ENCODE measurements around the gene ZBED3. TPM values are rescaled to one million over a fixed set of nuclear protein-coding genes. Genes with fewer than 3 reads are reported as not detected.
A peak's percentile ranks its signal among the peaks of the same experiment; 100 is the strongest.
"Not testable (repeated sequence)": the region's sequence is repeated elsewhere in the genome, so short reads cannot be mapped to it uniquely, and the experiment has no call there.

The ZBED3 gene
- total RNA-seq, 2 experiments from 2014 or later: 0.58 to 0.80 TPM

DNA sequence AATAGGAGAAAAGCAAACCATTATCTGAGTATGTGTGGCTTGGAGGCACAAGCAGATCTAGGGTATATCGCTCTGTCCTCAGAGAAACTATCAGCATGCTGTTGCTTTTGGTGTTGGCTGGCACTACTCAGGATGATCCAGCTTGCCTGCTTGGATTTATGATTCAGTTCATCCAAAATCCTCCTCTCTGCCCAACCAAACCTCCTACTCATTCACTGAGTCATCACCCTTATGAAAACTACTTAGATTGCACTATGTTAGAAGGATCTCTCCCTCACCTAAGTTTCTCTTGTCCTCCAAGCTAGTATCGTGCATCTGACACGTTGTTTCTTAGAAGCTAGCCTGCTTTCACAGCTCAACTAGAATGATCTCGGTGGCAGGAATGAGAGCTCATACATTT, 14.2 kb upstream of the ZBED3 start:
- peaks cover 4% of the 10 kb centered on the region for H3K4me1 Mint-ChIP-seq
- ATAC-seq (no peak), DNase-seq (no peak)
- H3K36me3 Mint-ChIP-seq: no peaks in the 10 kb centered on the region
- H3K27ac Mint-ChIP-seq: no peak overlapping the region
- no peak overlapping the region for H3K4me3 Mint-ChIP-seq
- no peaks in the 10 kb centered on the region for H3K9me3 Mint-ChIP-seq (ENCODE audit: low read depth)
- no peaks in the 10 kb centered on the region for H3K27me3 Mint-ChIP-seq
- CTCF ChIA-PET: no interaction called here

DNA sequence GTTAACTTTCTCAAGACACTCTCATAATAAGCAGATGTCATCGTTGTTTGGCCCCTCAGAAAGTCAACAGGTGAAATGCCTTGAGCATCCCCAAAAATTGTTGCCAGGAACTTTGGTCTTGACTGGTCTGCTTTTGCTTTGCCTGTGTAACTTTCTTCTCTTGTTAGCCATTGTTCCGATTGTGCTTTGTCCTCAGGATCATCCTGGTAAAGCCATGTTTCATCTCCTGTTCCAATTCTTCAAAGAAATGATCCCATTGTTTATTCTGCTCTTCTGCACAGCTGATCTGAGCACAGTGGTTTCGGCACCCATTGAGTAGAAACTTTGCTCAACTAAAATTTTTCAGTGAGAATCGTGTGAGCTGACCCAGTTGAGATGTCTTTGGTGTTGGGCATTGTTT, 8.1 kb upstream of the ZBED3 start:
- H3K4me3 Mint-ChIP-seq: no peak overlapping the region
- peaks cover 6% of the 10 kb centered on the region for H3K36me3 Mint-ChIP-seq
- peaks cover 5% of the 10 kb centered on the region for H3K27me3 Mint-ChIP-seq
- no peak overlapping the region for H3K27ac Mint-ChIP-seq
- DNase-seq (no peak), ATAC-seq (no peak)
- no peaks in the 10 kb centered on the region for H3K4me1 Mint-ChIP-seq
- H3K9me3 Mint-ChIP-seq (ENCODE audit: low read depth): peaks cover 2% of the 10 kb centered on the region
- CTCF ChIA-PET: interaction anchor here (0.9 kb wide), 1 partner anchor 18 kb away, joined by 3 read pairs; no protein-coding TSS in a partner anchor

GRCh38 chr5:77087484-77088261, 588 bp upstream of the ZBED3 start:
- DNase-seq (no peak), ATAC-seq (peak; percentile 31)
- CTCF ChIA-PET: interaction anchor here (2.2 kb wide), 1 partner anchor 10 kb away, joined by 20 read pairs; no protein-coding TSS in a partner anchor
- Mint-ChIP-seq H3K4me1 (peaks cover 12% of the 10 kb centered on the region), H3K36me3 (peaks cover 3% of the 10 kb centered on the region), H3K9me3 (ENCODE audit: low read depth) (no peaks in the 10 kb centered on the region), H3K27ac (peak overlapping the region; percentile 70), H3K4me3 (peak overlapping the region; percentile 82), H3K27me3 (peaks cover 22% of the 10 kb centered on the region)

DNA sequence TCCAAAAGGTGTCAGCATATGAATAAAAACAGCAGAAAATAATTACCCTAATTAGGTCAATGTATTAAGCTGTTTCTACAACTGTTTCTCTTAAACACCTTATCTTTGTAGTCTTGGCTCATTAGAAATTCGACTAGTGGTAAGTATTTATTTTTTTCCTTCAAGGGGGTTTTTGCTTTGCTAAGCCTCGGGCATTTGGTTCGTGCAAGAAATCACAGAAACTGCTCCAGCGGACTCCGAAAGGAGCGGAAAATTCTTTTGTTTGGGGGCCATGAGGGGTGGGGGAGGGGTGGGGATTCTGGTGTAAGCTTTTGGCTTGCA, 757 bp downstream of the ZBED3 start:
- peak overlapping the region; percentile 82 for H3K4me3 Mint-ChIP-seq
- DNase-seq: no peak
- no peak for ATAC-seq
- H3K4me1 Mint-ChIP-seq: peaks cover 12% of the 10 kb centered on the region
- peaks cover 22% of the 10 kb centered on the region for H3K27me3 Mint-ChIP-seq
- CTCF ChIA-PET: interaction anchor here (0.8 to 2.2 kb wide), 2 partner anchors 9 to 405 kb away, joined by 3 to 20 read pairs; no protein-coding TSS in a partner anchor
- peak overlapping the region; percentile 73 for H3K27ac Mint-ChIP-seq
- H3K36me3 Mint-ChIP-seq: peaks cover 5% of the 10 kb centered on the region
- H3K9me3 Mint-ChIP-seq (ENCODE audit: low read depth): peaks cover 2% of the 10 kb centered on the region

- CTCF ChIA-PET: no interaction called here
- peaks cover 12% of the 10 kb centered on the region for H3K4me1 Mint-ChIP-seq
- H3K27ac Mint-ChIP-seq: no peak overlapping the region
- peaks cover 2% of the 10 kb centered on the region for H3K9me3 Mint-ChIP-seq (ENCODE audit: low read depth)
- H3K36me3 Mint-ChIP-seq: peaks cover 6% of the 10 kb centered on the region
- ATAC-seq (no peak), DNase-seq (no peak)
- no peak overlapping the region for H3K4me3 Mint-ChIP-seq
- peaks cover 18% of the 10 kb centered on the region for H3K27me3 Mint-ChIP-seq
These were observed 4.0 kb downstream of the ZBED3 start for GRCh38 chr5:77083088-77083487.

DNA sequence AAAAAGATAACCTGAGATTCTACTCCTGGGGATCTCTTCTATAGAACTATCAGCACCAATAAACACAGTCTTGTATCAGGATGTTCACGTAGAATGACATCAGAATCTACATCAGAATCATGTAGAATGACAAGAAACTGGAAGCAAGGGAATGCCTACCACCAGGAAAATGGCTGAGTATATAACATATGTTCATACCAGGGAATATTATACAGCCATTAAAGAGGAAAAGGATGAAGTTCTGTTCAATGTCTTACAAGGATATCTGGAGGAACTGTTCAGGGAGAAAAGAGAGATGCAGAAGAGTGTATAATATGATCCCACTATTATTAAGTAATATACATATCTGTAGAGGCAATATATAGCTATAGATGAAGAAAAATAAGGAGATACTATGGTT, 4.8 kb downstream of the ZBED3 start:
- CTCF ChIA-PET: no interaction called here
- Mint-ChIP-seq H3K36me3 (peaks cover 6% of the 10 kb centered on the region), H3K4me3 (no peak overlapping the region), H3K27me3 (peaks cover 9% of the 10 kb centered on the region), H3K9me3 (ENCODE audit: low read depth) (peaks cover 2% of the 10 kb centered on the region), H3K4me1 (peaks cover 10% of the 10 kb centered on the region), H3K27ac (no peak overlapping the region)
- ATAC-seq (no peak), DNase-seq (no peak)

GRCh38 chr5:77080905-77081304, 6.2 kb downstream of the ZBED3 start:
- ATAC-seq (no peak), DNase-seq (no peak)
- Mint-ChIP-seq H3K4me3 (no peak overlapping the region), H3K27me3 (peaks cover 7% of the 10 kb centered on the region), H3K36me3 (peaks cover 6% of the 10 kb centered on the region), H3K4me1 (peaks cover 3% of the 10 kb centered on the region), H3K27ac (no peak overlapping the region), H3K9me3 (ENCODE audit: low read depth) (peaks cover 2% of the 10 kb centered on the region)
- CTCF ChIA-PET: no interaction called here

DNA sequence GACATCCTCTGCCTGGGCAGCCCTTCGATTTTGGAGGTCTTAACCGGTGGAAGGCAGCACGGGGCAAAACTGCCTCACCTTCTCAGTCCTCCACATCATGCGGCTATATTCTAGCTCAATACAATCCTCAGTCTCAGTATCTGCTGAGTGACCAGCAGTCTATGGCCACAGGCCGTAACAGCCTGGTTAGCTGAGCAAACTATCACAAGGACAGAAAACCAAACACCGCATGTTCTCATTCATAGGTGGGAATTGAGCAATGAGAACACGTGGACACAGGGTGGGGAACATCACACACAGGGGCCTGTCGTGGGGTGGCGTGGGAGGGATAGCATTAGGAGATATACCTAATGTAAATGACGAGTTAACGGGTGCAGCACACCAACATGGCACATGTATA, 6.6 kb downstream of the ZBED3 start:
- CTCF ChIA-PET; H3K27me3 Mint-ChIP-seq; H3K27ac Mint-ChIP-seq; DNase-seq; H3K4me3 Mint-ChIP-seq; H3K4me1 Mint-ChIP-seq; H3K36me3 Mint-ChIP-seq; H3K9me3 Mint-ChIP-seq (ENCODE audit: low read depth); ATAC-seq: not testable (repeated sequence)

DNA sequence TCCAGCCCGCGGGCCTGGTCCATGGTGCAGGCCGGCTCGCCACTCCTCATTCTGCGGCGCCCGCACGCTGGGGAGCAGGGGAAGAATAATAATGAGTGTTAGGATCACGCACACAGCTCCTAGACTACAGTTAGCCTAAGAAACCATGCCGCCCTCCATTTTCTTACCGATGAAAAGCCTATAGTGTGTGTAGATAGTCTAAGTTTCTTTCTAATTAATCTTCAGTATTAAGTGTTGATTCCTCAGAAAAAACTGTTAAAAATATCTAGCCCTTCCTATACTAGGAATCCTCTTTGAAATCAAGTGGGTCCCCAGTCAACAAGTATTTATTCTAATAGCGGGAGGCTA, 9.3 kb downstream of the ZBED3 start:
- Mint-ChIP-seq H3K9me3 (ENCODE audit: low read depth) (peaks cover 2% of the 10 kb centered on the region), H3K27ac (no peak overlapping the region), H3K4me1 (peaks cover 3% of the 10 kb centered on the region), H3K4me3 (peak overlapping the region; percentile 29), H3K27me3 (no peaks in the 10 kb centered on the region), H3K36me3 (peaks cover 6% of the 10 kb centered on the region)
- CTCF ChIA-PET: interaction anchor here (0.9 to 3.6 kb wide), 18 partner anchors 9 to 414 kb away, joined by 3 to 29 read pairs (median 4); partner anchors contain the start of genes AGGF1, WDR41 and ZBED3
- DNase-seq (no peak), ATAC-seq (peak; percentile 4)

GRCh38 chr5:77076961-77077828, 9.9 kb downstream of the ZBED3 start:
- ATAC-seq: peak; percentile 88
- CTCF ChIA-PET: interaction anchor here (0.5 to 3.6 kb wide), 30 partner anchors 9 to 1998 kb away, joined by 3 to 29 read pairs (median 4); partner anchors contain the start of genes AGGF1, WDR41 and ZBED3
- Mint-ChIP-seq H3K4me1 (peaks cover 3% of the 10 kb centered on the region), H3K27me3 (no peaks in the 10 kb centered on the region), H3K36me3 (peaks cover 2% of the 10 kb centered on the region), H3K27ac (no peak overlapping the region), H3K4me3 (peak overlapping the region; percentile 29), H3K9me3 (ENCODE audit: low read depth) (no peaks in the 10 kb centered on the region)
- peak; percentile 66 for DNase-seq

DNA sequence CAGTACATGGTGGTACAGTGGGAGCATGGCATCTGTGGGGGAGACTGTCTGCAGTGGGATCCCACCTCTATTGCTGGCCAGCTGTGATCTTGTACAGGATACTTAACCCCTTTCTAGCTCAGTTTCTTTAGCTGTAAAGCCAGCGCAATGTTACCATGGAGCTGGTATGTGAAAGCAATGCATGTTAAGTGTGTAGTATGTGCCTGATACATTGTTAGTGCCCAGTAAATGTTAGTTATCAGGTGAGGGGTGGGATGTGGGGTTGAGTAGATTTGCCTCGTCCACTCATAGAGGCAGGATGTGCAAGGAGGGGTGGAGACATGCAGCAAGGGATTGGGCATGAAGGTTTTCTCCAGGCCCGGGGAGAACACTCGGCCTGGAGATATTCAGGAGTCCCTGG, 12.3 kb downstream of the ZBED3 start:
- CTCF ChIA-PET: interaction anchor here (0.7 to 1.6 kb wide), 2 partner anchors 21 to 204 kb away, joined by 3 to 5 read pairs; no protein-coding TSS in a partner anchor
- DNase-seq (no peak), ATAC-seq (no peak)
- Mint-ChIP-seq H3K27ac (no peak overlapping the region), H3K4me1 (peaks cover 3% of the 10 kb centered on the region), H3K4me3 (no peak overlapping the region), H3K9me3 (ENCODE audit: low read depth) (no peaks in the 10 kb centered on the region), H3K36me3 (peaks cover 7% of the 10 kb centered on the region), H3K27me3 (no peaks in the 10 kb centered on the region)

DNA sequence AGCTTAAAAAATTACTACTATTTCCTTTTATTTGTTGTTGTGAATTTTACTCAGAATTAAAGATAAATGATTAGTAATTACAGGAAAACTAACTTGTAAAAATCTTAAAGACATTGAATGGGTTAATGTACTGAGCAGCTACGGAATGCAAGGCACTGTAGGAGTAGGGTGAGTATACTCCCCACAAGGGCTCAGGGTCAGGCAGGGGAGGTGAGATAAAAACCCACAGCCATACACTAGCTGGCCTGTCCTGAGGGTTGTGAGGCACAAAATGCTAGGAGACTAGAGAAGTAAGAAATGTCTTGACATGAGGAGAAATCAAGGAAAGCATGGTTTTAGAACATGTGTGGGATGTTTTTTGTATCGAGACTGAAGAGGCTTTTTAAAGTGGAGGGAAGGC, 13.4 kb downstream of the ZBED3 start:
- H3K4me3 Mint-ChIP-seq: no peak overlapping the region
- no peak overlapping the region for H3K27ac Mint-ChIP-seq
- ATAC-seq (no peak), DNase-seq (no peak)
- no peaks in the 10 kb centered on the region for H3K27me3 Mint-ChIP-seq
- CTCF ChIA-PET: interaction anchor here (1.6 kb wide), 1 partner anchor 203 kb away, joined by 5 read pairs; no protein-coding TSS in a partner anchor
- peaks cover 3% of the 10 kb centered on the region for H3K4me1 Mint-ChIP-seq
- no peaks in the 10 kb centered on the region for H3K9me3 Mint-ChIP-seq (ENCODE audit: low read depth)
- peaks cover 16% of the 10 kb centered on the region for H3K36me3 Mint-ChIP-seq

DNA sequence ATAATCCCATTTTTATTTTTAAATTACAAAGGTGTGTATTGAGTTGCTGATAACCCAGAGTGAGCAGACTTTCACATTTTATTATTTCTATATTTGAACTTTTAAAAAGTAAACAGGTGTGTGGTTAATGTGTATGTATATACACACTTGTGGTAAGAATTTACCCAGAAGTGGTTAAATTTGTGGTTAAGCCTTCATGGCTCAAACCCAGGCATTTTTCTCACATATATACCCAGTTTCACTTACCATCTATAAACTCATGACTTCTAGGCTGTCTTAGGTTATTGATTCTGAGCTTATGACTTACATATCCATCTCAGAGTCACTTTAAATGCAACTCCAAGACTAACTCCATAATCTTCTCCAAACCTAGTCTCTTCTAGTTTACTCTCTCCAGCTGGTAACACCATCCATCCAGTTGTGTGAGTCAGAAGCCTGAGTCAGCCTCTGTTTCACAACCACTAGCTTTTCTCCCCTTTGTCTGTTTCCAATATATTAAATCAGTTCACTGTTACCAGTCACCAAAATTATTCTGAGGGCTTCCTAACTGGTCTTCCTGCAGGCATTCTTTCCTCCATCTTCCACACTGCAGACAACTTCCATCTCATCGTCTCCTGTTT, 20.2 kb downstream of the ZBED3 start:
- ATAC-seq: no peak
- H3K36me3 Mint-ChIP-seq: peaks cover 48% of the 10 kb centered on the region
- H3K27ac Mint-ChIP-seq: no peak overlapping the region

More for the DNA sequence above, 20.2 kb downstream of the ZBED3 start:
- H3K27me3 Mint-ChIP-seq: no peaks in the 10 kb centered on the region
- H3K9me3 Mint-ChIP-seq (ENCODE audit: low read depth): no peaks in the 10 kb centered on the region
- H3K4me1 Mint-ChIP-seq: peaks cover 15% of the 10 kb centered on the region
- CTCF ChIA-PET: interaction anchor here (1.3 to 2.2 kb wide), 2 partner anchors 10 to 196 kb away, joined by 3 to 13 read pairs; no protein-coding TSS in a partner anchor
- no peak for DNase-seq
- no peak overlapping the region for H3K4me3 Mint-ChIP-seq

Data from activated CD8-positive, alpha-beta memory T cell treated with anti-CD3 and anti-CD28 coated beads, Interleukin-2, amount 10 ng/mL, durations not matched to agents 7 days and 5 days (primary cell).